GM20431 (cell line): ENCODE data around the gene KLHL9.
"Not testable (repeated sequence)": the region's sequence is repeated elsewhere in the genome, so short reads cannot be mapped to it uniquely, and the experiment has no call there.

Source experiments
- in situ Hi-C: fragments of 300-500 bp; cut with MseI, MboI; formaldehyde crosslinking; loops from one replicate; pipeline ENCODE4 v1.15.0; 2020; ENCODE audit warnings: low sequenced_read_pairs; ENCODE audit not compliant: unreplicated experiment

Gene KLHL9, protein sequence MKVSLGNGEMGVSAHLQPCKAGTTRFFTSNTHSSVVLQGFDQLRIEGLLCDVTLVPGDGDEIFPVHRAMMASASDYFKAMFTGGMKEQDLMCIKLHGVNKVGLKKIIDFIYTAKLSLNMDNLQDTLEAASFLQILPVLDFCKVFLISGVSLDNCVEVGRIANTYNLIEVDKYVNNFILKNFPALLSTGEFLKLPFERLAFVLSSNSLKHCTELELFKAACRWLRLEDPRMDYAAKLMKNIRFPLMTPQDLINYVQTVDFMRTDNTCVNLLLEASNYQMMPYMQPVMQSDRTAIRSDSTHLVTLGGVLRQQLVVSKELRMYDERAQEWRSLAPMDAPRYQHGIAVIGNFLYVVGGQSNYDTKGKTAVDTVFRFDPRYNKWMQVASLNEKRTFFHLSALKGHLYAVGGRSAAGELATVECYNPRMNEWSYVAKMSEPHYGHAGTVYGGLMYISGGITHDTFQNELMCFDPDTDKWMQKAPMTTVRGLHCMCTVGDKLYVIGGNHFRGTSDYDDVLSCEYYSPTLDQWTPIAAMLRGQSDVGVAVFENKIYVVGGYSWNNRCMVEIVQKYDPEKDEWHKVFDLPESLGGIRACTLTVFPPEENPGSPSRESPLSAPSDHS

DNA sequence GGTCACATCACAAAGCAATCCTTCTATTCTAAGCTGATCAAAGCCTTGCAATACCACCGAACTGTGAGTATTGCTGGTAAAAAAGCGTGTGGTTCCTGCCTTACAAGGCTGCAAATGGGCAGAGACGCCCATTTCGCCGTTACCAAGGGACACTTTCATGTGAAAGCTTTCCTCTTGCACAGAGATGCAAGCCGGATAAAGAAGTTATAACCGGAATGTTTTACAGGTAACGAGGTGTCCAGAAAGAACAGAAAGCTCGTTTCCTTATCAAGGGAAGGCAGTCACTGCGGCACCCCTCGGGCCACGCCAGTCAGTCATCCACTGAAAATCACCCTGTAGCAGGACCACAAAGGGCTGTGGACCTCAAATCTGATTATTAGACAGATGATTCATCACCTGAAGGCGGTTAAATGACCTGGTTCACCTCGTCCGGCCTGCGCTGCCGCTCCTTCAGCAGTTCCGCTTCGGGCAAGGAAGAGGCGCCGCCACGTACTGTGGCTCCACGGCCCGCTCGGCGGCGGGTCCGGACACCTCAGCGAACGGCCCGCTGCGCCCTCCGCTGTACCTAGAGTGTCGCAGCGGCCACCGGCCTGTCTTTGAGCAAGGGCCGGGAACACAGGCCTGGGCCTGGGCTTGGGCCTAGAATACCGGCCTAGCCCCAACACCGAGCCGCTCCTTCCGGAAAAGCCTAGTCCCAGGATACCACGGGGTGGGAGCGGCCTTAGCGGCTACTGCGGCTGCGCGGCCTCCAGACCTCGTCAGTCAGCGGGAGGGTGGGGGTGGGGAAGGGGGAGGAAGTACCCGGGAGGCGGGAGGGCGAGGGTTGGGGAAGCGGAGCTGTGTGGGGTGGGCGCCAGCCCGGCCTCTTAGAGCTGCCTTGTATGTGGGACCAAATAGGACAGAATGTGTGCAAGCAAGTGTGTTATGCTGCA is at the start of gene KLHL9:
KLHL9 (minus strand) TSS at position 704 of the 932 bp plus-strand sequence; CDS start at position 159, 545 bp downstream.
- in situ Hi-C loops, result no loop called here

DNA sequence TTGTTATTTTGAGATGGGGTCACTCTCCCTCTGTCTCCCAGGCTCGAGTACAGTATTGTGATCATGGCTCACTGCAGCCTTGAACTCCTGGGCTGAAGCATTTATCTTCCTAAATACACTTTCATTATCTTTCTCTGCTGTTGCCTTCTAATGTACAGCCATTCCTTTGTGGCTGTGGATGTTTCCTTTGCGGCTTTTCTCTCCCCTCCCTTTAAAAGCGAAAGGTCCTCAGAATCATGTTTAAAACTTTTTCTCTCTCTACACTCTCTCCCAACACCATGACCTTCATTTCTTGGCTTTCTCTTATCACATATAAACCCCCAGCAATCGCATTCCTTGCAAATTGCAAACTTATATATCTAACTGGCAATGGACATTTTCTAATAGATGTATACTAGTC is 48.4 kb upstream of the KLHL9 start:
- in situ Hi-C loops, result no loop called here

DNA sequence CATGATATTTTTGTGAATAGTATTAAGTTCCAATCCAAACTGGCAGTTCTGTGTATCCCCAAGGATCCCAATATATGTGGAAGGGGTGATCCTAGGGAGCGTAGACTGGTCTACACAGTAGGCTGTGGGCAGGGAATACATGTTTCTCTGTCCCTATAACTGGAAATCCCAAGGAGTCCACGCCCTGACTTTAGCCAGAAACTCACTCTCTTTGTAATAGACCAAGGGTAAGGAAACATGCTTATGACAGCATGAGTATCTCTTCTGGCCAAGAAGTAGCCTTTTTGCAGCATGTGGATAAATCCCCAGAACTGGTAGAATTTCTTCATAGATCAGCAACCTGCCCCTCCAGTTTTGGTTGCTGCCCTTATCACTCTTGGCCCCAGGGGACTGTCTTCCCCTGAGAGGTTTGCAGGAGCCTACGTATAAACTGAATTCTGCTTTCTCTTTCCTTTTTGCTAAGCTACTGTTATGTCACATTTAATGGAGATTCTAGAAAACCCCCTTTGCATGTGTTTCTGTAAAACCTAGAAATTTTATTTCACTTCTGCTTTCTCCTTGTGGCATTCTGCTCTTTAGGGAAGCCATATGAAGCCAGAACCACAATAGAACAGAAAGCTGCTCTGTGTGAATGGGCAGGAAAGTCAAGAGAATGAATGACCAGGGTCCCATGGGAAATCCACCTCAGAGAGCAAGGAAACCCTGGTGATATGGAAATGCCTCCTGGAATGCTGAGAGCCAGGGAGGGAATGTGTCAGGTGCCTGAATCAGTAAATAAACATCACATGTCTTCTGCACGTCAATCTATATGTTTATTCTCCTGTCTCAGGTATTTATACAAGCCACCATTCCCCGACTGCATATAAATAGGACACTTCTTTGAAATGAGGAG is 46.5 kb upstream of the KLHL9 start:
- in situ Hi-C loops, result no loop called here

DNA sequence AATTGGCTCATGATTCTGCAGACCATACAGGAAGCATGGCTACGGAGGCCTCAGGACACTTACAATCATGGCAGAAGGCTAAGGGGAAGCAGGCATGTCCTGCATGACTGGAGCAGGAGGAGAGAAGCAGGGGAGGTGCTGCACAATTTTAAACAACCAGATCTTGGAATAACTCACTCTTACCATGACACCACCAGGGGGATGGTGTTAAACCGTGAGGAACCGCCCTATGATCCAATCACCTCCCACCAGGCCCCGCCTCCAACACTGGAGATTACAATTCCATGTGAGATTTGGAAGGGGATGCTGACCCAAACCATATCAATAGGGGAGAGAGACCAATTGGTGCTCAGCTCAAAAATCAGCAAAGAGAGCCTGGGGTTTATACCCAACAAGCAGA is 36.3 kb upstream of the KLHL9 start:
- in situ Hi-C loops, result not testable (repeated sequence)

DNA sequence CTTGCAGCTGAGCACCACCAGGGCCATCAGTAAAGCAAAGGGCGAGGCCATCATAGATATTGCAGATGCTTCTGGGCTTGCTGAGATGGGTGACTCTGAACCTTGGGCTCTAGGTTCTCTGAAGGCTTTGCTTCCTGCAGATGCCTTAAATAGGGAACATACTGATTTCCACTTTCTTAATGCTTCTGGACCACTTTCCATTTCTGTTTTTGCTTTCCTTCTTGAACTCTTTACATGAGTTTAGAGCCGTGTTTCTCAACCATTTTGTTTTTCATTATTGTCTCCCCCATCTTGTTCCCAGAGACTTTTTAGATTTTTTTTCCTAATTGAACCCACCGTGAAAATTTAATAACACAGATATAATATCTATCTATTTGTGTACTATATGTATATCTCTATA is 32.8 kb upstream of the KLHL9 start, which contains the start of gene IFNA13:
IFNA13 (minus strand) TSS at position 101 of the 400 bp plus-strand sequence; CDS start at position 54, 47 bp downstream.
- in situ Hi-C loops, result no loop called here

DNA sequence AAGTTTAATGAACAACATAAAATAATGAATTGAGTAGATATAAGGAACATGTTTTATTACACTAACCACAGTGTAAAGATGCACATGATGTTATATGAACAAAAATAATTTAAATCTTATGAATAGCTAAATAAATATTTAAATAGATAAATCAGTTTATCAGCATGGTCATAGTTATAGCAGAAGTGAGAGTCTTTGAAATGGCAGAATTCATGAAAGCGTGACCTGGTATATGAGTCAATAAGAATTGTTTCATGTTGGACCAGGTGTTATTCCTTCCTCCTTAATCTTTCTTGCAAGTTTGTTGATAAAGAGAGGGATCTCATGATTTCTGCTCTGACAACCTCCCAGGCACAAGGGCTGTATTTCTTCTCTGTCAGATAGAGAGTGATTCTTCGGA is 32.0 kb upstream of the KLHL9 start:
- in situ Hi-C loops, result not testable (repeated sequence)

DNA sequence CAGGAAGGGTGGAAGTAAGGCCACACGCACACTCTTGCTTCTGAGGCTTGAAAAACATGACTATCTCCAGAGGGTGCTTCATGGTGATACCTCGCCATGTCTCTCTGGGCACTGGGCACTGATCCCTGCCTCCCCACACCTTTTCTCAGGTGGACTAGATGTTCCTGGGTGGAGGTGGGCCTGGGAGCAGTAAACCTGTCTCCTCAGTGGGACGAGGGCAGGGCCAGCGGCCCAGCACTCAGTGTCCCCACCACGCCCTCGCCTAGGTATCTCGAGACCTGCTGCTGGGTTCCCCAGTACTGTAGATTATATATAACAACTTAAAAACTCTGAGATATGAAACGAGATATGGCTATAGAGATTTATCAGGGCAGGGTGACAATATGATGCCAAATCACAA is 27.1 kb upstream of the KLHL9 start:
- in situ Hi-C loops, result no loop called here

DNA sequence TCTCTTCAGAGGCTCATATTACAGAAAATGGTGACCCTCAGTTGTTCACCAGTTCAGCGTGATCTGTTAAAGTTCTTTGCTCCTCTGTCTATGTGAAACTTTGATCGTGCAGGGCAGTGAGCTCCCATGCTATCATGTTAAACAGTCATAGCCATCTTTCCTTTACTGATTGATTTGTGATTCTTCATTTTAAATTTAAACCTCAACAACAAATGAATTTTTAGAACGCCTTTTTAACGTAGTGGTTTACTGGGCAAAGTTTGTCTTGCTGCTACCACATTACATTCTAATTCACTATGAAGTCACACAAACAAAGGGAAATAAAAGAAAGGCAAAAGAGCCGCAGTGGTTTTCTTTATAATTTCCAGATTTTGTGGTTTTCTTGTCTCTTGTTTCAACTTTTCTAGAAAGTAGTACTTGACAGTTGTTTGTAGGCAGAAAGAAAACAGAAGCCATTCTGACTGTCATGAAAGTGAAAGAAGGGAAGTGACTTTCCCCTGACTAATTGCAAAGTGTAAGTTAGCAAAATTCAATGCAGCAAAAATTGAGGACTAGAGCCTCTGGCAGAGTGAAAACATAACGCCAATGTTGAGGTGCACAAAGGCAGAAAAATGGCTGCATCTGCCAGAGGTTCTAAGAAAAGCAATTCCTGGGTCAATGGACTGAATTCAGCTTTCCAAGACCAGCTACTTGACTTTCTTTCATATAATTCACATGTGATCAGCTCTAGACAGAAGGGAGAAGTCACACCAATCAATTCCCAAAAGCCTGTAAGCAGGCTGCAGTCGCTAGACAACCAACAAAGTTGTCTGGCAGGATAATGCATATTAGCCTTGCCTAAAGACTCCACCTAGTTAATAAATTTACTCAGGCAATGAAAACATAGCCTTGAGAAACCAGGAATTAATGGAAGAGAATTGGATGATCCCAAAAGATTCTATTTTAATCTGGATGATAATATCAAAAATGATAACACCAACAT is 22.6 kb upstream of the KLHL9 start:
- in situ Hi-C loops, result no loop called here

DNA sequence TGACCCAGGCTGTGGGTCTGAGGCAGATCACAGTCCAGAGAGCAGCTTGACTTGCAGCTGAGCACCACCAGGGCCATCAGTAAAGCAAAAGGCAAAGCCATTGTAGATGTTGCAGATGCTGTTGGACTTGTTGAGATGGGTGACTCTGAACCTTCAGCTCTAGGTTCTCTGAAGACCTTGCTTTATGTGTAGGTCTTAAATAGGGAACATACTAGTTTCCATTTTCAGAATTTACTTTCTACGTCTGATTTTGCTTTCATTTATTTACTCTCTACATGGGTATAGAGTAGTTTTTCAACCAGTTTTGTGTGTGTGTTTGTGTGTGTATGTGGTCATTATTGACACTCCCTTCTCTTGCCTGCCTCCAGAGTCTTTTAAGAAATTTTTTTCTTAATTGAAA is 15.6 kb upstream of the KLHL9 start, which contains the start of gene IFNA6:
IFNA6 (minus strand) TSS at position 101 of the 400 bp plus-strand sequence; CDS start at position 101, 0 bp downstream.
- in situ Hi-C loops, result no loop called here

DNA sequence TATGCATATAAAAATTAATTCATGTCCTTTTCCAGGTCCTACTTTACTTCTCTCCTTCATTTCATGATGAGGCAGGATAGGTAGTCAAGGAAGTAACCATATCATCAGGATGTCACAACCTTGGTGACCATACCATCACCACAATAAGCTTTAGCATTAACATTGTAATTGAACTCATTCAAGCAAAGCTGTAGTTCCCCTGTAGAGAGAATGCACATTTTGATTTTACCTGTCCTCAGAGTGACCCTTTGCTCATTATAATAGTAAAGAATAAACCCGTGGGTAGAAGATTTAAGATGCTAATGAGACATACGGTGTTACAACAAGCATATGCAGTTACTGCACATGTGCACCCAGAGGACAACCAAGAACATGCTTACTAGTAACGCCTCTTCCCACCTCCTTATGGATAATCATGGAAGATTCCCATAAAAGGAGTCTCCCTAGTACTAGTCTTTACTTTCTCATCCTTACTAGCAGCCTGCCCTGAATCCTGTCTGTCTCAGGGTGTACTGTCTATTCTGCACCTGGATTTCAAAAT is 13.3 kb upstream of the KLHL9 start:
- in situ Hi-C loops, result no loop called here

DNA sequence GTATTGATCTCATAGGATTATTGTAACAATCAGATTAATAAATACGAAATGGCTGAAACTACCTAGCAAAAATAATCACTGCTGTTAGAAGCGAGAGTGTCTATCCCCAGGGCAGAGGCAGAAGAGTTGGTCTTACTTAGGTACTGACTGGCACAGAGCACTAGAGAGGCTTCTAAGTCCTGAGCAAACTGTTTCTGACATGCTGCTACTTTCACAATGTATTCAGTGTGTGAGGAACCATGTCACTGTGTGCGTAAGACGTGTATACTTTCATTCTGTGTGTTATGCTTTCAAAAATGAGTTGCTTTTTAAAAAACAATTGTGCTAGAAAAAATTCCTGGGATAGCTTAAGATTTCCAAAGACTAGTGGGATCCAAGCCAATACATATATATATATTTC is 5.5 kb upstream of the KLHL9 start:
- in situ Hi-C loops, result no loop called here

DNA sequence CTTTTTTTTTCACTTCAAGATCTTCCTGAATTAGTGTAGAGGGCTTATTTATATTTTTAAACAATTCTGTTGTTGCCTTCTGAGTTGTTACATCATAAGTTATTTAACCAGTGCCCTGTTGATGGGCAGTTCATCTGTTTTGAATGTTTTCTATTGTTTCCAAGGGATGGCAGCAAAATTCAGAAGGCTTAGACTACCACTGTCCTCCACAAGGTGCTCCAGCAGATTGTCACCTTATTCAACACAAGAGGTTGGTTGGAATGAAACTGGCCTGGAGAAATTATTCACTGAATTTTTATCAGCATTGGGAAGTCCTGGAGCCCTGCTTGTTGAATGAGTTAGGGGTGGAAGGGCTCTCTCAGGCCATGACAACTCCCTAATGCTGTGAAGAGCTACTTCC is 1.3 kb upstream of the KLHL9 start:
- in situ Hi-C loops, result no loop called here

DNA sequence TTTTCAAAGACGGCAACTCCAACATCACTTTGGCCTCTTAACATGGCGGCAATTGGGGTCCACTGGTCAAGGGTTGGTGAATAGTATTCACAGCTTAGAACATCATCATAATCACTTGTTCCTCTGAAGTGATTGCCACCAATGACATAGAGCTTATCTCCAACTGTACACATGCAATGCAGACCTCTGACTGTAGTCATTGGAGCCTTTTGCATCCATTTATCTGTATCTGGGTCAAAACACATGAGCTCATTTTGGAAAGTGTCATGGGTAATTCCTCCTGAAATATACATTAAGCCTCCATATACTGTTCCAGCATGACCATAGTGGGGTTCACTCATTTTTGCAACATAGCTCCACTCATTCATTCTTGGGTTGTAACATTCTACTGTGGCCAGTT is 2.0 kb downstream of the KLHL9 start:
- in situ Hi-C loops, result no loop called here

DNA sequence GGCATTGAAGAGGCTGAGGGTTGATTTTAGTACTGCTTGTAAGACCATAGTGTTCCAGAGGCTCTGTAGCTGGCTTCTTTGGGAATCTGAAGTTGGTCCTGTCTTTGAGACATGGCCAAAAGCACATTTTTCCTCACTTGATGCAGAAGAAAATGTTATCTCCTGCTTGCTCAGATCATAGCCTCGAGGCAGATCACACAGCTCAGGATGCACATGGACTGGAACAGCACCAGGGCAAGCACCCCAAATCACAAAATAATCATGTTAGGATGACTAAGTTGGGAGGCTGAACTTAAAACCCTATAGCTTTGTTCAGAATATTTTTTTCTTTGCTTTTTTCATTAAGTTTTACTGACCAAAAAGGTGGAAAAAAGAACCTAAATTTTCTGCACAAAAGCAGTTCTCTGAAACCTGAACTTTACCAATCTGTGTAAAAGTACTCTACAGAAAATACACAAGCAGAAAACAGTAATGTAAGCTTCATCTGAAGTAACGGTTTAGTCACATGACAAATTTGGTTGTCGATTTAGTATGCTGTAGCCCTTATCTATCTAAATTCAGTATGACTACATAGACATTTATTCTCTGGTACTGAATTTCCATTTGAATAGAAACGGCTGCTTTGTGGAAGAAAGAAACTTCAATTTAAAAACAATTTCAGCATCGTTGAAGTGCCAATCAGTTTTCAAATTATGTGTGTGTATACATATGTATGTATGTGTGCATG is 3.4 kb downstream of the KLHL9 start:
- in situ Hi-C loops, result no loop called here

DNA sequence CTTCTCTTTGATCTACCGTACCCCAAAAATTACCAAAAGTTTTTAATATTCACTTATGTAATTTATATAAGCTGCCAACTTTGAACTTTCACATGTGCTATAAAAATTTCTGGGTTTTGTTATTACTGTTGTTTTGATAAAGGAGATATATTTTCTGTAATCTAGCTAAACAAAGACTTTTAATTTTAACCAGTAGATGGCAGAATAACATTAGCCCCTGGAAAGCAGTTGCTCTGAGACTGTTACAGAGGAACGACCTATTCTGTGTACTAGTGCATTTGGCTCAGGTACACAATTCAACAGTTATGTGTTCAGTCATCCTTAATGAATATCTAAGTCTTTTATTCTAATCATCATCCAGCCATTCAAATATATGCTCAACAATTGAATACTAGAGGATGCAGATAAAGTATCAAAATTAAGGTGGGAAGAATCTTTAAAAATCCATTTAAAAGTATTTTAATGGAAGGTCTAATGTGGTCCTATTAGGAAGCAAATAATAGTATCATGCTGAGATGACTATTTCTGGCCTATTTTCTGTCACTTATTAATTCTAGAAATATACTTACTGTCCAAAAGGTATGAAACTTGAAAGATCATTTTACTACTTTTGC is 8.6 kb downstream of the KLHL9 start:
- in situ Hi-C loops, result loop anchor here (10.0 kb wide), 1 partner anchor 128 kb away; no protein-coding TSS in a partner anchor

DNA sequence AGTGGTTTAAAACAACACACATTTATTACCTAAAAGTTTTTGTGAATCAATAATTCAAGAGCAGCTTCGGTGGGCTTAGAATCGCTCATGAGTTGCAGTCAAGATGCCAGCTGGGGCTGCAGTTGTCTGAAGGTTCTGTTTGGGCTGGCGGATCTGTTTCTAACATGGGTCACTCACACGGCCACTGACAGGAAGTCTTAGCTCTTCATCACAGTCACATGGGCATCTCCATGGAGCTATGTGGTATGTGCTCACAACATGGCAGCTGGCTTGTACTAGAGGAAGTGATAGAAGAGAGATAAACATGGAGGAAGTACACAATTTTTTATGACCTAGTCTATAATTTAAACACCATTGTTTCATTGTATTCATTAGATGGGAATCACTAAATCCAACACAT is 11.2 kb downstream of the KLHL9 start:
- in situ Hi-C loops, result loop anchor here (10.0 kb wide), 1 partner anchor 131 kb away; no protein-coding TSS in a partner anchor
